GM23338 (cell line): ENCODE results near the gene BOD1. TPM values are rescaled to one million over a fixed set of nuclear protein-coding genes. Genes with fewer than 3 reads are reported as not detected.

Experiments used
- ATAC-seq: fragments of 200-7000 bp; cut with Tn5 transposase; 3 replicates; pipeline ENCODE4 v1.9.1; 2020
- DNase-seq: peaks from one replicate; pipeline ENCODE4 v3.0.0-alpha.2; 2015; ENCODE audit warnings: low spot score
- H2AFZ ChIP-seq: fragments of 200-600 bp; sonication (generic); 2 replicates; pipeline ENCODE4 v1.8.0; 2016; ENCODE audit warnings: antibody characterized with exemption, mild to moderate bottlenecking, moderate library complexity
- H3F3A ChIP-seq: fragments of 200-600 bp; sonication (generic); replicated peaks from 2 replicates; pipeline ENCODE4 v1.8.0; 2017; ENCODE audit warnings: antibody characterized with exemption, mixed run types, low read depth
- H3K27ac ChIP-seq: fragments of 200-600 bp; sonication (generic); 2 replicates; pipeline ENCODE4 v1.6.1; 2016; ENCODE audit warnings: low read depth
- H3K27me3 ChIP-seq: fragments of 200-600 bp; sonication (generic); 2 replicates; pipeline ENCODE4 v1.8.0; 2016; ENCODE audit warnings: mild to moderate bottlenecking, mixed run types, moderate library complexity; ENCODE audit not compliant: insufficient read depth
- H3K36me3 ChIP-seq: fragments of 200-600 bp; sonication (generic); 2 replicates; pipeline ENCODE4 v1.8.0; 2016; ENCODE audit warnings: mild to moderate bottlenecking; ENCODE audit not compliant: insufficient read depth
- H3K4me1 ChIP-seq: fragments of 200-600 bp; sonication (generic); 2 replicates; pipeline ENCODE4 v1.8.0; 2016; ENCODE audit warnings: mild to moderate bottlenecking, moderate library complexity; ENCODE audit not compliant: insufficient read depth
- H3K4me2 ChIP-seq: fragments of 200-600 bp; sonication (generic); 2 replicates; pipeline ENCODE4 v1.7.1; 2017; ENCODE audit warnings: mixed run types
- H3K4me3 ChIP-seq: fragments of 200-600 bp; sonication (generic); 2 replicates; pipeline ENCODE4 v1.6.1; 2016; ENCODE audit warnings: mixed run types
- H3K79me2 ChIP-seq: fragments of 200-600 bp; sonication (generic); replicated peaks from 2 replicates; pipeline ENCODE4 v1.8.0; 2017; ENCODE audit warnings: mild to moderate bottlenecking; ENCODE audit not compliant: insufficient read depth
- H3K9me2 ChIP-seq: fragments of 200-600 bp; sonication (generic); 2 replicates; pipeline ENCODE4 v1.8.0; 2017; ENCODE audit not compliant: insufficient read depth
- H4K20me1 ChIP-seq: fragments of 200-600 bp; sonication (generic); replicated peaks from 2 replicates; pipeline ENCODE4 v1.8.0; 2017; ENCODE audit warnings: mild to moderate bottlenecking; ENCODE audit not compliant: insufficient read depth
- H3K27ac Mint-ChIP-seq: 2 replicates; pipeline ENCODE4 v1.8.0; 2020; ENCODE audit warnings: inconsistent platforms, mild to moderate bottlenecking, moderate library complexity, mixed read lengths
- H3K27me3 Mint-ChIP-seq: 3 replicates; pipeline ENCODE4 v1.8.0; 2022; ENCODE audit warnings: low read depth, mild to moderate bottlenecking, moderate library complexity, mixed read lengths, inconsistent platforms; ENCODE audit not compliant: insufficient read depth, poor library complexity
- H3K36me3 Mint-ChIP-seq: 3 replicates; pipeline ENCODE4 v1.8.0; 2021; ENCODE audit warnings: low read depth, mild to moderate bottlenecking, inconsistent platforms, moderate library complexity, mixed read lengths
- H3K4me1 Mint-ChIP-seq: 3 replicates; pipeline ENCODE4 v1.8.0; 2020; ENCODE audit warnings: mild to moderate bottlenecking, inconsistent platforms, mixed read lengths
- H3K4me3 Mint-ChIP-seq: 3 replicates; pipeline ENCODE4 v1.8.0; 2021; ENCODE audit warnings: moderate library complexity, mild to moderate bottlenecking, inconsistent platforms, mixed read lengths
- H3K9me3 Mint-ChIP-seq: 3 replicates; pipeline ENCODE4 v1.8.0; 2020; ENCODE audit warnings: moderate library complexity, mild to moderate bottlenecking, inconsistent platforms, mixed read lengths
- CREB1 ChIP-seq: fragments of 250-450 bp; sonication (Bioruptor Pico); IDR thresholded peaks from 2 replicates; pipeline ENCODE4 v1.5.0; 2020; ENCODE audit warnings: low read depth, mild to moderate bottlenecking, moderate library complexity
- EZH2 ChIP-seq: fragments of 200-600 bp; sonication (generic); IDR thresholded peaks from one replicate; pipeline ENCODE4 v1.8.0; 2017; ENCODE audit warnings: antibody characterized with exemption, mild to moderate bottlenecking, low read depth; ENCODE audit not compliant: unreplicated experiment
- EZH2phosphoT487 ChIP-seq: fragments of 200-600 bp; sonication (generic); IDR thresholded peaks from one replicate; pipeline ENCODE4 v1.8.1; 2018; ENCODE audit warnings: antibody characterized with exemption; ENCODE audit not compliant: unreplicated experiment
- JUNB ChIP-seq: IDR thresholded peaks from one replicate; pipeline ENCODE4 v1.6.1; 2016; ENCODE audit warnings: antibody characterized with exemption; ENCODE audit not compliant: unreplicated experiment
- NANOG ChIP-seq: IDR thresholded peaks from 2 replicates; pipeline ENCODE4 v1.6.1; 2016; ENCODE audit warnings: antibody characterized with exemption, borderline replicate concordance
- POLR2AphosphoS5 ChIP-seq: IDR thresholded peaks from 2 replicates; pipeline ENCODE4 v1.6.1; 2016; ENCODE audit warnings: antibody characterized with exemption, low read depth
- STAT1 ChIP-seq: IDR thresholded peaks from one replicate; pipeline ENCODE4 v1.6.1; 2016; ENCODE audit warnings: antibody characterized with exemption; ENCODE audit not compliant: unreplicated experiment
- ZNF114 ChIP-seq: fragments of 250-450 bp; sonication (Bioruptor Pico); IDR thresholded peaks from 2 replicates; pipeline ENCODE4 v1.5.0; 2020; ENCODE audit warnings: mild to moderate bottlenecking, moderate library complexity
- ZNF331 ChIP-seq: fragments of 250-450 bp; sonication (Bioruptor Pico); IDR thresholded peaks from 2 replicates; pipeline ENCODE4 v1.5.0; 2020; ENCODE audit warnings: low read depth, mild to moderate bottlenecking, moderate library complexity
- polyA plus RNA-seq: library from polyadenylated mRNA; unstranded; fragments of >200 nt; fragmentation: Nextera tagmentation; extraction: Ambion mirVana; gene quantifications from 2 replicates; pipeline ENCODE4 v1.2.1, GENCODE V29; 2016
- total RNA-seq: library from RNA; depleted of rRNA; stranded (reverse); fragments of >200 nt; shearing (Covaris generic); gene quantifications from 2 replicates; pipeline ENCODE4 v1.2.3, GENCODE V29; 2014
- TF ChIP-seq, protein P1 (sequence below): IDR thresholded peaks from one replicate; pipeline ENCODE4 v1.6.1; 2018; ENCODE audit warnings: antibody characterized with exemption; ENCODE audit not compliant: unreplicated experiment
- TF ChIP-seq, protein P2 (sequence below), 2 experiments: fragments of 200-600 bp in 1 of 2; sonication (generic) in 1 of 2; conservative IDR thresholded peaks; 2 replicates each; pipeline versions ENCODE4 v1.5.1 to v1.6.1; 2016 to 2017; ENCODE audit warnings: antibody characterized with exemption in 2 of 2, low read depth in 2 of 2, mild to moderate bottlenecking in 2 of 2, moderate library complexity in 1 of 2
- TF ChIP-seq, protein P3 (sequence below): IDR thresholded peaks from 2 replicates; pipeline ENCODE4 v1.6.1; 2016; ENCODE audit warnings: antibody characterized with exemption

Gene BOD1
- total and polyA plus RNA-seq, 2 experiments from 2014 or later = 94.7 to 141 TPM

DNA sequence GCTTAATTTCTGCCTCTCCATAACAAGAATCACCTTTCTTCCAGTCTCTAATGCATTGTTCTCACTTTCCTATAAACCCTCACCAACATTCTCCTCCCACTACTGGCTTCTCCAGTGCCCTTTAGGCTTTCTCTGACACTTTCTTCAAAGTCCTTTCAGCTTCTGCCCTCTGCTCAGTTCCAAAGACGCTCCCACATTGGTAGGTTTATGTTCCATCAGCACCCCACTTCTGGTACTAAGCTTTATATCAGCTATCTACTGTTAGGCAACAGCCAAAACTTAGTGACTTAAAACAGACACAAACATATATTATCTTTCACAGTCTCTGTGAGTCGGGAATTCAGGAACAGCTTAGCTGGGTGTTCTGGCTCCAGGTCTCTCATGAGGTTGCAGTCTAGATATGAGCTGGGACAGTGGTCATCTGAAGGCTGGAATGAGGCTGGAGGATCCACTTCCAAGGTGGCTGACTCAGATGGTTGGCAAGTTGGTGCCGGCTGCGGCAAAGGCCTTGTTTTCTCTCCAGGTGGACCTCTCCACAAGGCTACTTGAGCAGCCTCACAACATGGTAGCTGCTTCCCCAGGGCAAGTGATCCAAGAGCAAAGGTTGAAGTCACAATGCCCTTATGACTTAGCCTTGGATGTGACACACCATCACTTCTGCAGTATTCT is 37.4 kb downstream of the BOD1 start:
- H3K36me3 Mint-ChIP-seq = peaks cover 8% of the 10 kb centered on the region
- Histone ChIP-seq H3K4me2 (no peak overlapping the region), H3K36me3 (no peaks in the 10 kb centered on the region), H4K20me1 (no peaks in the 10 kb centered on the region), H3K27ac (no peak overlapping the region), H3K4me3 (no peak overlapping the region), H2AFZ (no peak overlapping the region), H3K4me1 (peaks cover 6% of the 10 kb centered on the region; the same call in 1 of the 2 replicates), H3K79me2 (no peaks in the 10 kb centered on the region), H3K27me3 (no peaks in the 10 kb centered on the region), H3F3A (no peaks in the 10 kb centered on the region), H3K9me2 (no peaks in the 10 kb centered on the region)
- ATAC-seq = no peak
- H3K27ac Mint-ChIP-seq = no peak overlapping the region
- peaks cover 9% of the 10 kb centered on the region for H3K4me1 Mint-ChIP-seq
- DNase-seq = no peak
- peaks cover 17% of the 10 kb centered on the region for H3K9me3 Mint-ChIP-seq
- H3K4me3 Mint-ChIP-seq = no peak overlapping the region
- no peak for TF ChIP-seq NANOG
- H3K27me3 Mint-ChIP-seq = peaks cover 13% of the 10 kb centered on the region

DNA sequence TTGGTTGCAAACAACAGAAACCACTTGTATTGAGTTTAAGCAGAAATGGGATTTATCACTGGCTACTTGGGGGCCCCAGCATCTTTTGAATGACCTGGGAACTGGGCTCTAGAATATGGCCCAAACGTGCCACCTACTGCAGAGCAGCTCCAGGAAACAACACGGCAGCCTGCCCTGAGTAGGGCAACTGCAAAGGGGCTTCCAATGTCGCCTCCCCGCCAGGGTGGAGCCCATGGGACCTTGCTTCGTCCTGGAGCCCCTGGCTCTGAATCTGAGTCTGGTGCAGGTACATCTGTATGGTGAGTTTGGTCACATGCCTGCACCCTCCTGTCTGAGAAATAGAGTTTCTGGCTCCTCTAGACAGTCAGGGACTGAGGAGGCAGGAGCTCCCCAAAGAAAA is 38.6 kb downstream of the BOD1 start:
- peaks cover 14% of the 10 kb centered on the region for H3K9me3 Mint-ChIP-seq
- ATAC-seq = no peak
- peaks cover 13% of the 10 kb centered on the region for H3K4me1 Mint-ChIP-seq
- H3K27me3 Mint-ChIP-seq = peaks cover 17% of the 10 kb centered on the region
- no peaks in the 10 kb centered on the region for H3K9me2 ChIP-seq
- no peak overlapping the region for H3K4me3 ChIP-seq
- H3K4me1 ChIP-seq = peaks cover 6% of the 10 kb centered on the region; the same call in 1 of the 2 replicates
- no peak overlapping the region for H3K27ac Mint-ChIP-seq
- TF ChIP-seq EZH2 (no peak), ZNF114 (CRISPR knock-in tag) (no peak), JUNB (no peak), CREB1 (no peak), EZH2phosphoT487 (no peak), POLR2AphosphoS5 (no peak), ZNF331 (no peak), STAT1 (no peak), NANOG (no peak)
- TF ChIP-seq, protein P1, sequence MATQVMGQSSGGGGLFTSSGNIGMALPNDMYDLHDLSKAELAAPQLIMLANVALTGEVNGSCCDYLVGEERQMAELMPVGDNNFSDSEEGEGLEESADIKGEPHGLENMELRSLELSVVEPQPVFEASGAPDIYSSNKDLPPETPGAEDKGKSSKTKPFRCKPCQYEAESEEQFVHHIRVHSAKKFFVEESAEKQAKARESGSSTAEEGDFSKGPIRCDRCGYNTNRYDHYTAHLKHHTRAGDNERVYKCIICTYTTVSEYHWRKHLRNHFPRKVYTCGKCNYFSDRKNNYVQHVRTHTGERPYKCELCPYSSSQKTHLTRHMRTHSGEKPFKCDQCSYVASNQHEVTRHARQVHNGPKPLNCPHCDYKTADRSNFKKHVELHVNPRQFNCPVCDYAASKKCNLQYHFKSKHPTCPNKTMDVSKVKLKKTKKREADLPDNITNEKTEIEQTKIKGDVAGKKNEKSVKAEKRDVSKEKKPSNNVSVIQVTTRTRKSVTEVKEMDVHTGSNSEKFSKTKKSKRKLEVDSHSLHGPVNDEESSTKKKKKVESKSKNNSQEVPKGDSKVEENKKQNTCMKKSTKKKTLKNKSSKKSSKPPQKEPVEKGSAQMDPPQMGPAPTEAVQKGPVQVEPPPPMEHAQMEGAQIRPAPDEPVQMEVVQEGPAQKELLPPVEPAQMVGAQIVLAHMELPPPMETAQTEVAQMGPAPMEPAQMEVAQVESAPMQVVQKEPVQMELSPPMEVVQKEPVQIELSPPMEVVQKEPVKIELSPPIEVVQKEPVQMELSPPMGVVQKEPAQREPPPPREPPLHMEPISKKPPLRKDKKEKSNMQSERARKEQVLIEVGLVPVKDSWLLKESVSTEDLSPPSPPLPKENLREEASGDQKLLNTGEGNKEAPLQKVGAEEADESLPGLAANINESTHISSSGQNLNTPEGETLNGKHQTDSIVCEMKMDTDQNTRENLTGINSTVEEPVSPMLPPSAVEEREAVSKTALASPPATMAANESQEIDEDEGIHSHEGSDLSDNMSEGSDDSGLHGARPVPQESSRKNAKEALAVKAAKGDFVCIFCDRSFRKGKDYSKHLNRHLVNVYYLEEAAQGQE = no peak
- TF ChIP-seq, protein P2, sequence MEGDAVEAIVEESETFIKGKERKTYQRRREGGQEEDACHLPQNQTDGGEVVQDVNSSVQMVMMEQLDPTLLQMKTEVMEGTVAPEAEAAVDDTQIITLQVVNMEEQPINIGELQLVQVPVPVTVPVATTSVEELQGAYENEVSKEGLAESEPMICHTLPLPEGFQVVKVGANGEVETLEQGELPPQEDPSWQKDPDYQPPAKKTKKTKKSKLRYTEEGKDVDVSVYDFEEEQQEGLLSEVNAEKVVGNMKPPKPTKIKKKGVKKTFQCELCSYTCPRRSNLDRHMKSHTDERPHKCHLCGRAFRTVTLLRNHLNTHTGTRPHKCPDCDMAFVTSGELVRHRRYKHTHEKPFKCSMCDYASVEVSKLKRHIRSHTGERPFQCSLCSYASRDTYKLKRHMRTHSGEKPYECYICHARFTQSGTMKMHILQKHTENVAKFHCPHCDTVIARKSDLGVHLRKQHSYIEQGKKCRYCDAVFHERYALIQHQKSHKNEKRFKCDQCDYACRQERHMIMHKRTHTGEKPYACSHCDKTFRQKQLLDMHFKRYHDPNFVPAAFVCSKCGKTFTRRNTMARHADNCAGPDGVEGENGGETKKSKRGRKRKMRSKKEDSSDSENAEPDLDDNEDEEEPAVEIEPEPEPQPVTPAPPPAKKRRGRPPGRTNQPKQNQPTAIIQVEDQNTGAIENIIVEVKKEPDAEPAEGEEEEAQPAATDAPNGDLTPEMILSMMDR (conservative IDR thresholded peaks at IDR 0.05; ENCODE audit: low read depth in 2 of 2) = no peak
- TF ChIP-seq, protein P3, sequence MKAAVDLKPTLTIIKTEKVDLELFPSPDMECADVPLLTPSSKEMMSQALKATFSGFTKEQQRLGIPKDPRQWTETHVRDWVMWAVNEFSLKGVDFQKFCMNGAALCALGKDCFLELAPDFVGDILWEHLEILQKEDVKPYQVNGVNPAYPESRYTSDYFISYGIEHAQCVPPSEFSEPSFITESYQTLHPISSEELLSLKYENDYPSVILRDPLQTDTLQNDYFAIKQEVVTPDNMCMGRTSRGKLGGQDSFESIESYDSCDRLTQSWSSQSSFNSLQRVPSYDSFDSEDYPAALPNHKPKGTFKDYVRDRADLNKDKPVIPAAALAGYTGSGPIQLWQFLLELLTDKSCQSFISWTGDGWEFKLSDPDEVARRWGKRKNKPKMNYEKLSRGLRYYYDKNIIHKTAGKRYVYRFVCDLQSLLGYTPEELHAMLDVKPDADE = no peak
- H3K27ac ChIP-seq = no peak overlapping the region
- no peaks in the 10 kb centered on the region for H3K79me2 ChIP-seq
- H3K4me3 Mint-ChIP-seq = no peak overlapping the region
- no peaks in the 10 kb centered on the region for H3K27me3 ChIP-seq
- no peaks in the 10 kb centered on the region for H3F3A ChIP-seq
- H3K36me3 ChIP-seq = no peaks in the 10 kb centered on the region
- H3K4me2 ChIP-seq = no peak overlapping the region
- H2AFZ ChIP-seq = no peak overlapping the region
- DNase-seq = no peak
- H4K20me1 ChIP-seq = no peaks in the 10 kb centered on the region
- peaks cover 5% of the 10 kb centered on the region for H3K36me3 Mint-ChIP-seq
